Measurements from ENCODE around the gene MEP1A.

DNA sequence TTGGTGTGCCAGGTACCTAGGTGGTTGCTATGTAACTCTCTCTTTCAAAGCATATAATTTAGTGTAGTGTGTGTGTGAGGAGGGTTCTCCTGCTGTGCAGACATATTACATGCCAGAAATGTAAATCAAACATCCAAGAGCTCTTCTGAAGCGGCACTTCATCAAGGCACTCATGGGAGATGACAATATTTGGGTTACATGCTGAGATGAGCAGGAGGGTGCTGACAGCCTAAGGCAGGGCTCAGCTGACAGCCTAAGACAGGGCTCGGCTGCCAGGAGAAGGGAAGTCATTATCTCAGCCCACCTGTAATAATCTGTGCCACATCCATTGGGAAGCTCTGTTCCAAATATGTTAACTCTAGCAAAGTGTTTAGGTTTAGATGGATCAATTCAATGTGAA is 89.5 kb downstream of the MEP1A start:
- no peak for TF ChIP-seq ZFP36 (IDR thresholded peaks at IDR 0.05; ENCODE audit: low read depth, low read length, partially characterized antibody)
- TF ChIP-seq MED1 (CRISPR knock-in tag; IDR thresholded peaks at IDR 0.05; ENCODE audit: borderline replicate concordance), result no peak
- no peak for TF ChIP-seq NBN (IDR thresholded peaks at IDR 0.05; ENCODE audit: low read depth)
- TF ChIP-seq CSDE1 (IDR thresholded peaks at IDR 0.05), result no peak
- no peak for TF ChIP-seq MEIS2 (IDR thresholded peaks at IDR 0.05; ENCODE audit: partially characterized antibody)

Data from K562 (cell line).